ENCODE measurements around the gene TRAM2.
A peak's percentile ranks its signal among the peaks of the same experiment; 100 is the strongest.

Gene TRAM2

GRCh38 chr6:52577022-52577777, at the start of gene TRAM2:
Gene TRAM2 (minus strand): TSS chr6:52577060. CDS start chr6:52576915, 145 bp downstream.
- peak; percentile 61 for DNase-seq (ENCODE audit: low read depth)

- DNase-seq (ENCODE audit: low read depth), result no peak
These were observed 46.0 kb upstream of the TRAM2 start for GRCh38 chr6:52622810-52623209.

GRCh38 chr6:52621631-52622030, 44.8 kb upstream of the TRAM2 start:
- no peak for DNase-seq (ENCODE audit: low read depth)

- no peak for DNase-seq (ENCODE audit: low read depth)
These were observed 44.0 kb upstream of the TRAM2 start for GRCh38 chr6:52620906-52621190.

GRCh38 chr6:52620055-52620905, 43.4 kb upstream of the TRAM2 start:
- DNase-seq (ENCODE audit: low read depth), result no peak

GRCh38 chr6:52617087-52617486, 40.2 kb upstream of the TRAM2 start:
- DNase-seq (ENCODE audit: low read depth), result no peak

- DNase-seq (ENCODE audit: low read depth), result no peak
These were observed 39.3 kb upstream of the TRAM2 start for GRCh38 chr6:52616059-52616690.

GRCh38 chr6:52612336-52613054, 35.6 kb upstream of the TRAM2 start:
- no peak for DNase-seq (ENCODE audit: low read depth)

- DNase-seq (ENCODE audit: low read depth), result no peak
These were observed 35.0 kb upstream of the TRAM2 start for GRCh38 chr6:52611833-52612232.

- no peak for DNase-seq (ENCODE audit: low read depth)
These were observed 34.0 kb upstream of the TRAM2 start for GRCh38 chr6:52610745-52611355.

- DNase-seq (ENCODE audit: low read depth), result no peak
These were observed 33.2 kb upstream of the TRAM2 start for GRCh38 chr6:52610011-52610410.

- DNase-seq (ENCODE audit: low read depth), result no peak
These were observed 28.8 kb upstream of the TRAM2 start for GRCh38 chr6:52605610-52606185.

GRCh38 chr6:52603000-52603795, 26.3 kb upstream of the TRAM2 start:
- DNase-seq (ENCODE audit: low read depth), result no peak

GRCh38 chr6:52598824-52599190, 21.9 kb upstream of the TRAM2 start:
- no peak for DNase-seq (ENCODE audit: low read depth)

- peak; percentile 9 for DNase-seq (ENCODE audit: low read depth)
These were observed 21.4 kb upstream of the TRAM2 start for GRCh38 chr6:52598123-52598823.

GRCh38 chr6:52597738-52598122, 20.9 kb upstream of the TRAM2 start:
- no peak for DNase-seq (ENCODE audit: low read depth)

- no peak for DNase-seq (ENCODE audit: low read depth)
These were observed 19.6 kb upstream of the TRAM2 start for GRCh38 chr6:52596371-52597028.

- DNase-seq (ENCODE audit: low read depth), result no peak
These were observed 18.9 kb upstream of the TRAM2 start for GRCh38 chr6:52595796-52596130.

GRCh38 chr6:52595000-52595795, 18.3 kb upstream of the TRAM2 start:
- no peak for DNase-seq (ENCODE audit: low read depth)
